ENCODE data around the gene SH3BP2.
A peak's percentile ranks its signal among the peaks of the same experiment; 100 is the strongest.

Gene SH3BP2

GRCh38 chr4:2798399-2799223, 5.7 kb downstream of the SH3BP2 start:
- Histone ChIP-seq H3K36me3 (no peaks in the 10 kb centered on the region), H3K9me3 (no peaks in the 10 kb centered on the region), H3K27me3 (no peaks in the 10 kb centered on the region), H3K4me3 (ENCODE audit: low read depth, low read length) (no peak overlapping the region), H3K4me1 (peaks cover 59% of the 10 kb centered on the region)
- TF ChIP-seq, protein P1, sequence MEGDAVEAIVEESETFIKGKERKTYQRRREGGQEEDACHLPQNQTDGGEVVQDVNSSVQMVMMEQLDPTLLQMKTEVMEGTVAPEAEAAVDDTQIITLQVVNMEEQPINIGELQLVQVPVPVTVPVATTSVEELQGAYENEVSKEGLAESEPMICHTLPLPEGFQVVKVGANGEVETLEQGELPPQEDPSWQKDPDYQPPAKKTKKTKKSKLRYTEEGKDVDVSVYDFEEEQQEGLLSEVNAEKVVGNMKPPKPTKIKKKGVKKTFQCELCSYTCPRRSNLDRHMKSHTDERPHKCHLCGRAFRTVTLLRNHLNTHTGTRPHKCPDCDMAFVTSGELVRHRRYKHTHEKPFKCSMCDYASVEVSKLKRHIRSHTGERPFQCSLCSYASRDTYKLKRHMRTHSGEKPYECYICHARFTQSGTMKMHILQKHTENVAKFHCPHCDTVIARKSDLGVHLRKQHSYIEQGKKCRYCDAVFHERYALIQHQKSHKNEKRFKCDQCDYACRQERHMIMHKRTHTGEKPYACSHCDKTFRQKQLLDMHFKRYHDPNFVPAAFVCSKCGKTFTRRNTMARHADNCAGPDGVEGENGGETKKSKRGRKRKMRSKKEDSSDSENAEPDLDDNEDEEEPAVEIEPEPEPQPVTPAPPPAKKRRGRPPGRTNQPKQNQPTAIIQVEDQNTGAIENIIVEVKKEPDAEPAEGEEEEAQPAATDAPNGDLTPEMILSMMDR (IDR thresholded peaks at IDR 0.05; ENCODE audit: low read depth, low read length) = no peak
- peak; percentile 54 for DNase-seq

GRCh38 chr4:2799224-2799911, 6.5 kb downstream of the SH3BP2 start:
- Histone ChIP-seq H3K36me3 (no peaks in the 10 kb centered on the region), H3K4me3 (ENCODE audit: low read depth, low read length) (no peak overlapping the region), H3K4me1 (peaks cover 54% of the 10 kb centered on the region), H3K9me3 (no peaks in the 10 kb centered on the region), H3K27me3 (no peaks in the 10 kb centered on the region)
- TF ChIP-seq, protein P1 (IDR thresholded peaks at IDR 0.05; ENCODE audit: low read depth, low read length) = no peak
- peak; percentile 3 for DNase-seq

GRCh38 chr4:2799971-2800690, 7.2 kb downstream of the SH3BP2 start:
- Histone ChIP-seq H3K27me3 (no peaks in the 10 kb centered on the region), H3K9me3 (no peaks in the 10 kb centered on the region), H3K4me3 (ENCODE audit: low read depth, low read length) (no peak overlapping the region), H3K4me1 (peaks cover 46% of the 10 kb centered on the region), H3K36me3 (no peaks in the 10 kb centered on the region)
- TF ChIP-seq, protein P1 (IDR thresholded peaks at IDR 0.05; ENCODE audit: low read depth, low read length) = no peak
- peak; percentile 39 for DNase-seq

DNA sequence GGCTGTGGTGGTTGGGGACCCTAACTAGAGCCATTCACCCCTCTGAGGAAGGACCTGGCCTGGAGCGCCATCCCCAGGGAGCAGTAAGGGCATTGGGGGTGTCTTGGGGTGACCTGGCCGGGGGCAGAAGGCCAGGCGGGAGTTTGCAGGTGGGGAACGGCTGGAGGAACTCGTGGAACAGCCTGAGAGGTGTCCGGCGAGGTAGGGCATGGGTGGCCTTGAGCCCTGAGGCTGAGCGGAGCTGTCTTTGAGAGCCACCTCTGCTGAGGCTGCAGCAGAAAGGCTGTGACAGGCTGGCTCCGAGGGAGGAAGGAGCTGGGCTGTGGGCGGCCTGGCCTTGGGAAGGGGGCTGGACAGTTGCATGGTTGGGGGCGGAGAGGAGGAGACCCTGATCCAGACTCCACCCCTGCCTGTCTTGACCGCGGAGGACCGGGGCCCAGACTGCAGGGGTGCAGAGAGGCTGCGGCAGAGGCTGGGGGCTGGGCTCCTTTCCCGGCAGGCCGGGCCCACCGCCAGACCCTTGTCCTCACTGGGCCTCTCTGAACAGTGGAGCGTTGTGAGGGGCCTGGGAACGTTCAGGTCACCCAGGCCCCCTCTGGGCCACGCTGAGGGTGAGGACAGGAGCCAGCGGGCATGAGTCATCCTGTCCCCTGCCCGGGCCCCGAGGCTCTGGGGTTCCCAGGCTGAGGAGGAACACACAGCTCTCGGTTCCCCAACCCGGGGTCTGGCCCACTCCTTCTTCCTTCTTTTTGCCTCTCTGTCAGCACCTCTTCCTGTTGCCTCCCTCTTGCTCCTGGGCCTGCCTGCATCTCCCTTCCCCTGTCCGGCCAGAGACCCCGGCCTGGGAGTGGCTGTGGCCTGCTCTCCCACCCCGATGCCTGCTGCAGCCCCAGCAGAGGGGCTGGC, 8.1 kb downstream of the SH3BP2 start:
- H3K4me3 ChIP-seq (ENCODE audit: low read depth, low read length) = no peak overlapping the region
- TF ChIP-seq, protein P1 (IDR thresholded peaks at IDR 0.05; ENCODE audit: low read depth, low read length) = no peak
- peaks cover 46% of the 10 kb centered on the region for H3K4me1 ChIP-seq
- DNase-seq = peak; percentile 70
- H3K9me3 ChIP-seq = no peaks in the 10 kb centered on the region
- H3K27me3 ChIP-seq = no peaks in the 10 kb centered on the region
- no peaks in the 10 kb centered on the region for H3K36me3 ChIP-seq

- Histone ChIP-seq H3K27me3 (no peaks in the 10 kb centered on the region), H3K4me1 (peaks cover 29% of the 10 kb centered on the region), H3K36me3 (no peaks in the 10 kb centered on the region), H3K9me3 (no peaks in the 10 kb centered on the region), H3K4me3 (ENCODE audit: low read depth, low read length) (no peak overlapping the region)
- no peak for DNase-seq
- TF ChIP-seq, protein P1 (IDR thresholded peaks at IDR 0.05; ENCODE audit: low read depth, low read length) = no peak
Measured at GRCh38 chr4:2802618-2803531, 10.0 kb downstream of the SH3BP2 start.
